Kidney epithelial cell (primary cell): Measurements from ENCODE around the gene IL17D. TPM values are rescaled to one million over a fixed set of nuclear protein-coding genes. Genes with fewer than 3 reads are reported as not detected.

ENCODE experiments used
- DNase-seq: peaks from one replicate; pipeline ENCODE4 v3.0.0-alpha.2; 2010; ENCODE audit warnings: low read depth
- H3K27me3 ChIP-seq: 2 replicates; pipeline ENCODE4 v1.6.0; 2011; ENCODE audit warnings: low read length; ENCODE audit not compliant: control insufficient read depth, insufficient read depth
- H3K36me3 ChIP-seq: 2 replicates; pipeline ENCODE4 v1.5.1; 2011; ENCODE audit warnings: low read length; ENCODE audit not compliant: control insufficient read depth, insufficient read depth
- H3K4me3 ChIP-seq: 2 replicates; pipeline ENCODE4 v1.5.1; 2011; ENCODE audit warnings: low read depth, mild to moderate bottlenecking, control low read depth, low read length
- total RNA-seq: library from RNA; depleted of rRNA; stranded (reverse); fragments of >200 nt; gene quantifications from 2 replicates; pipeline ENCODE4 v1.2.3, GENCODE V29; 2015
- TF ChIP-seq, protein P1 (sequence below): IDR thresholded peaks from 2 replicates; pipeline ENCODE4 v1.5.1; 2011; ENCODE audit warnings: mild to moderate bottlenecking, moderate library complexity, low read length, control low read depth, inconsistent platforms; ENCODE audit not compliant: insufficient read depth, poor library complexity, severe bottlenecking

IL17D gene
- total RNA-seq, 1 donor from 2014 or later = 0.46 TPM

- TF ChIP-seq, protein P1, sequence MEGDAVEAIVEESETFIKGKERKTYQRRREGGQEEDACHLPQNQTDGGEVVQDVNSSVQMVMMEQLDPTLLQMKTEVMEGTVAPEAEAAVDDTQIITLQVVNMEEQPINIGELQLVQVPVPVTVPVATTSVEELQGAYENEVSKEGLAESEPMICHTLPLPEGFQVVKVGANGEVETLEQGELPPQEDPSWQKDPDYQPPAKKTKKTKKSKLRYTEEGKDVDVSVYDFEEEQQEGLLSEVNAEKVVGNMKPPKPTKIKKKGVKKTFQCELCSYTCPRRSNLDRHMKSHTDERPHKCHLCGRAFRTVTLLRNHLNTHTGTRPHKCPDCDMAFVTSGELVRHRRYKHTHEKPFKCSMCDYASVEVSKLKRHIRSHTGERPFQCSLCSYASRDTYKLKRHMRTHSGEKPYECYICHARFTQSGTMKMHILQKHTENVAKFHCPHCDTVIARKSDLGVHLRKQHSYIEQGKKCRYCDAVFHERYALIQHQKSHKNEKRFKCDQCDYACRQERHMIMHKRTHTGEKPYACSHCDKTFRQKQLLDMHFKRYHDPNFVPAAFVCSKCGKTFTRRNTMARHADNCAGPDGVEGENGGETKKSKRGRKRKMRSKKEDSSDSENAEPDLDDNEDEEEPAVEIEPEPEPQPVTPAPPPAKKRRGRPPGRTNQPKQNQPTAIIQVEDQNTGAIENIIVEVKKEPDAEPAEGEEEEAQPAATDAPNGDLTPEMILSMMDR = no peak
- Histone ChIP-seq H3K27me3 (no peaks in the 10 kb centered on the region), H3K36me3 (no peaks in the 10 kb centered on the region), H3K4me3 (no peak overlapping the region)
- no peak for DNase-seq
Observed at GRCh38 chr13:20769091-20769490, 65.6 kb downstream of the IL17D start.

GRCh38 chr13:20769834-20770233, 66.3 kb downstream of the IL17D start:
- Histone ChIP-seq H3K36me3 (no peaks in the 10 kb centered on the region), H3K27me3 (no peaks in the 10 kb centered on the region), H3K4me3 (no peak overlapping the region)
- TF ChIP-seq, protein P1 = no peak
- no peak for DNase-seq

Other genes starting within 250 kb of the IL17D start
- 33.2 and 36.4 TPM in 2 replicates for gene CRYL1, start 177.8 kb upstream of the IL17D start, total RNA-seq
- gene IFT88, start 136.5 kb upstream of the IL17D start, total RNA-seq = 8.1 and 12.2 TPM in 2 replicates
- gene EEF1AKMT1, start 70.3 kb downstream of the IL17D start, total RNA-seq = 11.4 and 11.9 TPM in 2 replicates
- gene XPO4, start 199.0 kb downstream of the IL17D start, total RNA-seq = 17.9 and 21.2 TPM in 2 replicates